Stimulated activated effector memory CD8-positive, alpha-beta T cell treated with anti-CD3 and anti-CD28 coated beads, Interleukin-12 subunit alpha, Interleukin-12 subunit beta, amount 100 ng/mL, for 72 hours (primary cell): ENCODE data around the gene OTULIN.

Source experiments
- ATAC-seq: fragments of 150-1000 bp; cut with Tn5 transposase; 2 replicates; pipeline ENCODE4 v1.10.0; 2021
- DNase-seq, 2 donors: peaks; one replicate each; pipeline ENCODE4 v3.0.0; 2021 to 2022; ENCODE audit warnings: low spot score in 2 of 2
- H3K27ac Mint-ChIP-seq: one replicate; pipeline ENCODE4 v1.8.0; 2022; ENCODE audit warnings: mild to moderate bottlenecking, mixed read lengths
- H3K36me3 Mint-ChIP-seq: one replicate; pipeline ENCODE4 v1.8.0; 2022; ENCODE audit warnings: mild to moderate bottlenecking, mixed read lengths
- H3K4me1 Mint-ChIP-seq: one replicate; pipeline ENCODE4 v1.8.0; 2022; ENCODE audit warnings: mixed read lengths
- H3K4me3 Mint-ChIP-seq: one replicate; pipeline ENCODE4 v1.8.0; 2022; ENCODE audit warnings: mild to moderate bottlenecking, mixed read lengths
- H3K9me3 Mint-ChIP-seq: one replicate; pipeline ENCODE4 v1.8.0; 2022; ENCODE audit warnings: mixed read lengths

The OTULIN gene

DNA sequence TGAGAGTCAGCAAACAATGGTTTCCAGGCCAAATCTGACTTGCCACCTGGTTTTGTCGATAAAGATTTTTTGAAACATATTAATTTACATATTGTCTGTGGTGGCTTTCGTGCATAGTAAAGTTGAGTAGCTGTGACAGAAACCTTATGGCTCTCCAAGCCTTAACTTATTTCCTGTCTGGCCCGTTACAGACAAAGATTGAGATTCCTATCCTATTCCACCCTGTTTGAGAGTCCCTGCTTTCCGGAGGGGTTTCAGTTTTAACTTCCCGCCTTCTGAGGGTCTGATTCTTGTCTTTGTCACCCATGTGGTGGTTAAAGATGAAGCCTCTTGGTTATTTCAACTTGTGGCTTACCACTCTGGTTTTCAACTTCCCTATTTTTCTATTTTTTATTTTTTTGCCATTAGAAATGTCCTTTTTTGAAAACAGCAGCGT, 11.4 kb downstream of the OTULIN start:
- H3K4me3 Mint-ChIP-seq: peak overlapping the region; percentile 78
- H3K27ac Mint-ChIP-seq: peak overlapping the region; percentile 96
- DNase-seq: no peak
- no peaks in the 10 kb centered on the region for H3K9me3 Mint-ChIP-seq
- ATAC-seq: peak; percentile 53
- H3K36me3 Mint-ChIP-seq: peaks cover 90% of the 10 kb centered on the region
- H3K4me1 Mint-ChIP-seq: peaks cover 75% of the 10 kb centered on the region

DNA sequence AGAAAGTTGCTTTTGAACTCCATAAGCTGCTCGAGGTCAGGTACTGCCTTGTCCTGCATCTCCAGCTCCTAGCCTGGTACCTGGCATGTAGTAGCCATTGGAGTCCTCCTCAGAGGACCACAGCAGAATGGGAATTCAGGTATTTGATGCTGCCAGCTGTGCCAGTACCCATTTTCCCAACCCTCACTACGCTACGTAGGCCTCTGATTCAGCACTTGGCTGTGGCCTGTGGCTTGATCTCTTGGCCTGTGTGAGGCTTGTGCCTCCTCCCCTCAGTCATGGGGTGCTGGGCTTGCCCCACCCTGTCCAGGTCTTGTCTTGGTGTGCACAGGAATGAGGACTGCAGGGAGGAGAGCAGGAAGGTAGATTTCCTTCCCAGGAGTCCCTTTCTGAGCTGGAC, 11.8 kb downstream of the OTULIN start:
- peaks cover 70% of the 10 kb centered on the region for H3K4me1 Mint-ChIP-seq
- ATAC-seq (peak; percentile 91), DNase-seq (no peak)
- H3K9me3 Mint-ChIP-seq: no peaks in the 10 kb centered on the region
- H3K36me3 Mint-ChIP-seq: peaks cover 90% of the 10 kb centered on the region
- peak overlapping the region; percentile 78 for H3K4me3 Mint-ChIP-seq
- peak overlapping the region; percentile 96 for H3K27ac Mint-ChIP-seq

GRCh38 chr5:14678773-14679334, 14.3 kb downstream of the OTULIN start:
- peak; percentile 19 for ATAC-seq

DNA sequence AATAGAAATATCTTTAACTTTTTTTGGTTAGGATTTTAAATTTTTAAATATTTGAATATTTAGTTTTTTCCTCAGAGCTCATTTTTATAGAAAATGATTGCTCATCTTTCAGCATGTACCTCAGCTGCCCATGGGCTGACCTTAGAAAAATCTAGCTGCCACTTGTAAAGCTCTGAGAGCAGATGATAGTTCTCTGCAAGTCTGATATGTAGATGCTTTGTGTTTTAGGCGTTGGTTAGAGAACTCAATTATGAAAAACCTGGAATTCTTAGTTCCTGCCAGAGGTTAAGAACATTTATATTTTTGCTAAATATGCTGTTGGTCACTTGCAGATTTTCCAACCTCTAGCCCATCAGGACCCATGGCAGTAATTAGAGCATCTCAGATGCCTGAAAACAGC, 15.1 kb downstream of the OTULIN start:
- DNase-seq (no peak), ATAC-seq (no peak)
- Mint-ChIP-seq H3K27ac (no peak overlapping the region), H3K4me3 (no peak overlapping the region), H3K36me3 (peaks cover 100% of the 10 kb centered on the region), H3K4me1 (peaks cover 45% of the 10 kb centered on the region), H3K9me3 (no peaks in the 10 kb centered on the region)

More at GRCh38 chr5:14678773-14679334, 14.3 kb downstream of the OTULIN start:
- Mint-ChIP-seq H3K4me1 (peaks cover 45% of the 10 kb centered on the region), H3K4me3 (no peak overlapping the region), H3K27ac (peak overlapping the region; percentile 56), H3K36me3 (peaks cover 100% of the 10 kb centered on the region), H3K9me3 (no peaks in the 10 kb centered on the region)
- no peak for DNase-seq

DNA sequence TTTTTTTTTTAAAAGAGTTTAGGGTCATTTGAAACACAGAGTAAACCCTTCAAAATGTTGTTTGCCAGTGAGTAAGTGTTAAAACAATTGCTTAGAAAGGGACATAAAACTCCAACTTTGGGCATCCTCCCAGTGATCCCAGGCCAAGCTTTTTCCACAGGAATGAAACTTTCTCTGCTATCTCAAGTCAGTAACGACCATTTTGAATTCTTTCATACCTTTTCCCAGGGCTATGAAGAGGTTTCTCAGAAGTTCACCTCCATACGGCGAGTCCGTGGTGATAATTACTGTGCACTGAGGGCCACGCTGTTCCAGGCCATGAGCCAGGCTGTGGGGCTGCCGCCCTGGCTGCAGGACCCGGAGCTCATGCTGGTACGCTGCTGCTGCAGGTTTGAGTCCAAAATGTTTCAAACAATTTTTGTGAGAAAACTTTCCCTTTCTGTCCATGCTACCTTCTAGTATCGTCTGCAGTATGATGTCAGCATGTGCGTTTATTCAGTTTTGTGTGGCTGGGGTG, 16.8 kb downstream of the OTULIN start:
- Mint-ChIP-seq H3K27ac (no peak overlapping the region), H3K4me3 (no peak overlapping the region), H3K9me3 (no peaks in the 10 kb centered on the region), H3K4me1 (peaks cover 40% of the 10 kb centered on the region), H3K36me3 (peaks cover 100% of the 10 kb centered on the region)
- no peak for ATAC-seq
- no peak for DNase-seq

DNA sequence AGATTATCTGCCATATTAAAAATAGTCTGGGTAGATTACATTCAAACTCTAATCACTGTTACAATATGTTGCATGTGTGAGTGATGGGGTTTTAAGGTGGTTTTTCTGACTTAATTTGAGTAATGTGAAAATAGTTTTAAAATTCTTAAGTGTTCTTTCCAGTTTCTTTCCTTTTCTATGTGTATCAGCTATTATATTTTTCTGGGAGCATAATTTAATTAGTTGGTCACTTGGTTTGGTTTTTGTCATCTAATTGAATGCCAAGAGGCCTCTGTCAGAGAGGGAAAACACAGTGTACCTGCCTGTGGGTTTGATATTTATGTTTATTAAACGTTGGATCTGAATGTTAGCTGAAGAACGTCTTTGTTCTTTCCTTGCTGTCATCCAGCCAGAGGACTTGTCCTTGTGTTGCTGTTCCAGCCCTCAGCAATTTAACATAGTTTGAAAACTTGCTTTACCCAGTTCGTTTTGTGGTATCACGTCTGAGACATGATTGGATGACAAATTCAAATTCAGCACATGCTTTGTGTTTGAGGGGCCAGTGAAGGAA, 19.5 kb downstream of the OTULIN start:
- no peak for DNase-seq
- Mint-ChIP-seq H3K4me3 (no peak overlapping the region), H3K4me1 (peaks cover 25% of the 10 kb centered on the region), H3K9me3 (no peaks in the 10 kb centered on the region), H3K27ac (no peak overlapping the region), H3K36me3 (peaks cover 100% of the 10 kb centered on the region)
- ATAC-seq: no peak

- DNase-seq: no peak
- ATAC-seq: no peak
- peaks cover 25% of the 10 kb centered on the region for H3K4me1 Mint-ChIP-seq
- H3K27ac Mint-ChIP-seq: peak overlapping the region; percentile 26
- H3K4me3 Mint-ChIP-seq: no peak overlapping the region
- no peaks in the 10 kb centered on the region for H3K9me3 Mint-ChIP-seq
- peaks cover 100% of the 10 kb centered on the region for H3K36me3 Mint-ChIP-seq
Measured at GRCh38 chr5:14684757-14685156, 20.2 kb downstream of the OTULIN start.

DNA sequence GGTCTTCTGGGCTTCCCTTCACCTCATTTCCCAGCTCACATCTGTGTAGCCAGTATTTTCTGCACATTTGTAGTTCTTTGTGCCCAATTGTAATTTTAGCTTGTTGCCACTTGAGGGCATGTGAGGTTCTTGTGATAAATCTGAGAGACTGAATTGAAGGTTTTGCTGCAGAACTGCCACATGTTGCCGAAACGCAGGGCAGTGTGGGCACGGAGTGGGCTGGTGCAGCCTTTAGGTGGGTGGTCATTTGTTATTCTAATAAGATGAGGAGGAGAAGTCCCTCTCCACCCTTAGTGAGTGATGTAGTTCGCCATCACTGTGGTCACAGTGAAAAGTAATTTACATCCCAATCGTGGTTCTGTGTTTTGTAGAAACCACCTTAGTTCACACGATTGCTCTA, 21.2 kb downstream of the OTULIN start:
- Mint-ChIP-seq H3K9me3 (no peaks in the 10 kb centered on the region), H3K4me1 (peaks cover 19% of the 10 kb centered on the region), H3K27ac (no peak overlapping the region), H3K36me3 (peaks cover 100% of the 10 kb centered on the region), H3K4me3 (peak overlapping the region; percentile 41)
- no peak for DNase-seq
- peak; percentile 98 for ATAC-seq

DNA sequence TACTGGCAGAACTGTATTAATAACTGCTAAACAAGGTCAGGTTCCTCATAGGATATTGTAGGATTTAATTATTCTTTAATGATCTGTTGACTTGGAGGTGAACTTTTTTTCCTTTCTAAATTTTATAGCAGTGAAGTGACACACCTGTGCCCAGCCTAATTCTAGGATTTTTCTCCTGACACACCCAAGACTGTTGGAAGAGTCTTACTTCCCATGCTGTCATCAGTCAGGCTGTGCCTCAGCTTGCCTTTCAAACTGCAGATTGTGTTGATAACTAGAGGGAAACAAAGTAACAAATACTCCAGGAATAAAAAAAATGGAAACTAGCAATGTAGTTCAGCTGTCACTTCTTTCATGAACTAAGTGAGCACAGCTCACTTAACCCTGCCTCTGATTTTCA, 22.0 kb downstream of the OTULIN start:
- H3K4me1 Mint-ChIP-seq: peaks cover 19% of the 10 kb centered on the region
- ATAC-seq (no peak), DNase-seq (no peak)
- no peak overlapping the region for H3K27ac Mint-ChIP-seq
- H3K4me3 Mint-ChIP-seq: no peak overlapping the region
- H3K36me3 Mint-ChIP-seq: peaks cover 100% of the 10 kb centered on the region
- H3K9me3 Mint-ChIP-seq: no peaks in the 10 kb centered on the region

DNA sequence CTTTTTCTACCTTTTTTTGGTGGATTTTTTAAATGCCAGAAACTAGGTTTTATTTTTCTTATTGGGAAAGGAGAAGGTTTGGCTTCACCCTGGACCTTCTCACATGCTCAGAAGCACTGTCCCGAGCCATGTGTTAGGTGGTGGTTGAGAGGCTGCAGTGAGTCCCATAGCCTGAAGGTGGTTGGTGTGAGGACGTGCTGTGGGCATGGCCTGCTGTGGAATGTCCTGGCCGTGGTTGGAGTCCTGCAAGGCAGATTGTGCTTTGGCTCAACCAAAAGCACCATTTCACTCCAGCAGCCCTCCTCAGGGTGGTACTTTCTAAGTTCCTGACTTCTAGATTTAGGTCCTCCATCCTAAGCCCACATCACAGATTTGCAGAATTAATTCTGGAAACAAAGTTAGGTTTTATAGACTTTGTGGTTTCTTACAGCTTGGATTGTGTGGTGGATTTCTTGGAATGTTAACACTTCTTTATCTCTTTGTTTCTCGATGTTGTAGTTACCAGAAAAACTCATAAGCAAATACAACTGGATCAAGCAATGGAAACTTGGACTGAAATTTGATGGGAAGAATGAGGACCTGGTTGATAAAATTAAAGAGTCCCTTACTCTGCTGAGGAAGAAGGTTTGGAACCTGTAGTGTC, 22.6 kb downstream of the OTULIN start:
- Mint-ChIP-seq H3K9me3 (no peaks in the 10 kb centered on the region), H3K4me1 (peaks cover 19% of the 10 kb centered on the region), H3K27ac (no peak overlapping the region), H3K4me3 (no peak overlapping the region), H3K36me3 (peaks cover 100% of the 10 kb centered on the region)
- no peak for ATAC-seq
- no peak for DNase-seq

- ATAC-seq (no peak), DNase-seq (no peak)
- H3K4me3 Mint-ChIP-seq: no peak overlapping the region
- H3K9me3 Mint-ChIP-seq: no peaks in the 10 kb centered on the region
- no peak overlapping the region for H3K27ac Mint-ChIP-seq
- H3K36me3 Mint-ChIP-seq: peaks cover 100% of the 10 kb centered on the region
- peaks cover 14% of the 10 kb centered on the region for H3K4me1 Mint-ChIP-seq
Measured at GRCh38 chr5:14693070-14693469, 28.6 kb downstream of the OTULIN start.

DNA sequence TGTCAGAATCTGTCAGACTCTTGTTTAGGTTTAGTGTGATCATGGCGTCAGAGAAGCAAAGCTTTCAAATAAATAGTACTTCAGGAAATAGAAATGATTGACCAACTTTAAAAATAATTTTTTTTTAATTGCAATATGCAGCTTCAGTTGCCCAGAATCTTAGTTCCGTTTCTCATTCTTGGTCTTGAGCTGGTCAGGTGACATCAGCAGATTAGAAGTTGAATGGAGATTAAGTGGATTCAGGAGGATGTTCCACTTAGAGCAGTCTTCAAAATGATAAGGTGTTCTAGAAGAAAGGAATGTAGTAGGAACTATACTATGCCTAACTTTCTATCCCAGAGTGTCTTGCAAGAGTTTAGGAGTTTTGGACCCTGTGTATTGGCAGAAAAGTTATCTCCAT, 30.6 kb downstream of the OTULIN start:
- ATAC-seq: no peak
- Mint-ChIP-seq H3K27ac (no peak overlapping the region), H3K36me3 (peaks cover 100% of the 10 kb centered on the region), H3K9me3 (no peaks in the 10 kb centered on the region), H3K4me3 (no peak overlapping the region), H3K4me1 (peaks cover 35% of the 10 kb centered on the region)
- no peak for DNase-seq

DNA sequence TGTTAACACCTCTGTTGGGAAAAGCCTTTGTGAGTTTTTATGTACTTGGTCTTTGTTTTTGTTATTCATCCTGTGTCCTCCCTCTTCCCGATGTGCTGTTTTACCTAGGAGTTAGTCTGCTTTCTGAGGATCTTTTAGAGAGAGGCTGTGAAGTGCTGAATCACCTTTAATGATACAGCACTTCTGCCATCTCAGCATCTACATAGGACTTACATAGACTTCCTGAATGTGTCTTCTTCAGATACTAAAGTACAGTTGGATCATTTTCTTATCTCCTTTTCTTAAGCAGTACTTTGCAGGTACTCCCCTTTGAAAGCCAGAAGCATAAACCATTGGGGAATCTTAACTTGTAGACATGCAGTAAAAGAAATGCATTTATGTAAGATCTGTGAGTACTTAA, 31.5 kb downstream of the OTULIN start:
- Mint-ChIP-seq H3K4me1 (peaks cover 39% of the 10 kb centered on the region), H3K4me3 (no peak overlapping the region), H3K27ac (peak overlapping the region; percentile 84), H3K36me3 (peaks cover 100% of the 10 kb centered on the region), H3K9me3 (no peaks in the 10 kb centered on the region)
- no peak for ATAC-seq
- DNase-seq: no peak

DNA sequence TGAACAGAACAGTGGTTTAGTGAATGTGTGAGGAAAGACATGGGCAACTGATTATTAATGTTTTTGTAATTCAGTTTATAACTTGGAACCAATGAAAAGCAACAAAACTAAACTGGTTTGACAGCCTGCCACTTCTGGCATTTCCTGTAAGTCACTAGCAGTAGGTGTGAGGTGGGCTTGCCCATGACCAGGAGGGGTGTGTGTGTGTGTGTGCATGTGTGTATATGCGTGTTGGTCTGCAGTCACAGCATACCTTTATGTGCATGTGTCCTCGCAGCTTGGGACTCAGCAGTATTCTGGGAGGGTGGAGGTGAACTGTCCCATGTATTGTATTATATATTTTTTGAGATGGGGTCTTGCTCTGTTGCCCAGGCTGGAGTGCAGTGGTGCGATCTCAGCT, 32.3 kb downstream of the OTULIN start:
- Mint-ChIP-seq H3K4me3 (no peak overlapping the region), H3K27ac (peak overlapping the region; percentile 84), H3K9me3 (no peaks in the 10 kb centered on the region), H3K4me1 (peaks cover 47% of the 10 kb centered on the region), H3K36me3 (peaks cover 100% of the 10 kb centered on the region)
- no peak for ATAC-seq
- no peak for DNase-seq

DNA sequence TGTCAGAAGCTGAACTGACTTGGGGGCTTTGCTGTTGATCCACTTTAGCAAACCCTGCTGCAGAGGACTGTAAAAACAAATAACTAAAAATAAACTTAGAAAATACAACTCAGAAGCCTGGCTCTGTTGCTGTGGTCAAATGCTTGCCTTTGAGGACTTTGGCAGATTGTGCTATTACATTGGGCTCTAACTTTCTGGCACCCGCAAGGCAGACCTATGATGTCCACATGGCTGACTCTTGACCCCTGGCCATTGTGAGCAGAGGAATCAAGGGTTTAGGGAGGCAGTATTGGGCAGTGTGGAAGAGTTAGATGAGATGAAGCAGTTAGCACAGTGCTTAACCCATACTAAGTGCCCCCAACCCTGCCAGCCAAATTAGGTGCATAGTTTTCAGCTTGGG, 34.0 kb downstream of the OTULIN start:
- Mint-ChIP-seq H3K4me1 (peaks cover 59% of the 10 kb centered on the region), H3K27ac (peak overlapping the region; percentile 77), H3K36me3 (peaks cover 100% of the 10 kb centered on the region), H3K9me3 (no peaks in the 10 kb centered on the region), H3K4me3 (no peak overlapping the region)
- ATAC-seq (no peak), DNase-seq (no peak)

DNA sequence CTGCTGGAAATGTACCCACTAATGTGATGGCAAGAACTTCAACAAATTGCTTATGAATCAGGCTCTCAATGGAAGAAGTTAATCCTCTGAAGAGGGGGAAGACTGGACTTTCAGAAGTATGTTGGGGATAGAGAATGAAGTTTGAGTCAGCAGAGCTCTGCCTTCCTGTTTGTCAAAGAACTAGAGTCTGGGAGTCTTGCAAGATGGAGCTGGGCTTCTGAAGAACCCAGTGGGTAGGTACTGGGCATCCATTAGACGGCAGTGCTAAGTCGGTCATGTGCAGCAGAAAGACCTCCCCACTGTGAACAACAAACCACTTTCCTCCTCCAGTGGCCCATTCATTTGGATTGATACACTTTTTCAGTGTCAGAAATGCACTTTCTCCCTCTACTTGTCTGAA, 34.6 kb downstream of the OTULIN start:
- H3K4me1 Mint-ChIP-seq: peaks cover 66% of the 10 kb centered on the region
- H3K27ac Mint-ChIP-seq: peak overlapping the region; percentile 77
- ATAC-seq (no peak), DNase-seq (no peak)
- H3K4me3 Mint-ChIP-seq: no peak overlapping the region
- H3K36me3 Mint-ChIP-seq: peaks cover 100% of the 10 kb centered on the region
- no peaks in the 10 kb centered on the region for H3K9me3 Mint-ChIP-seq
